CD4-positive, alpha-beta T cell treated with Interleukin-17A for 4 hours (primary cell): ENCODE results near the gene ITGAL.
"Not testable (repeated sequence)": the region's sequence is repeated elsewhere in the genome, so short reads cannot be mapped to it uniquely, and the experiment has no call there.

Experiments
- DNase-seq: peaks from one replicate; pipeline ENCODE4 v3.0.0-alpha.2; 2020; ENCODE audit warnings: mixed read lengths

ITGAL gene

DNA sequence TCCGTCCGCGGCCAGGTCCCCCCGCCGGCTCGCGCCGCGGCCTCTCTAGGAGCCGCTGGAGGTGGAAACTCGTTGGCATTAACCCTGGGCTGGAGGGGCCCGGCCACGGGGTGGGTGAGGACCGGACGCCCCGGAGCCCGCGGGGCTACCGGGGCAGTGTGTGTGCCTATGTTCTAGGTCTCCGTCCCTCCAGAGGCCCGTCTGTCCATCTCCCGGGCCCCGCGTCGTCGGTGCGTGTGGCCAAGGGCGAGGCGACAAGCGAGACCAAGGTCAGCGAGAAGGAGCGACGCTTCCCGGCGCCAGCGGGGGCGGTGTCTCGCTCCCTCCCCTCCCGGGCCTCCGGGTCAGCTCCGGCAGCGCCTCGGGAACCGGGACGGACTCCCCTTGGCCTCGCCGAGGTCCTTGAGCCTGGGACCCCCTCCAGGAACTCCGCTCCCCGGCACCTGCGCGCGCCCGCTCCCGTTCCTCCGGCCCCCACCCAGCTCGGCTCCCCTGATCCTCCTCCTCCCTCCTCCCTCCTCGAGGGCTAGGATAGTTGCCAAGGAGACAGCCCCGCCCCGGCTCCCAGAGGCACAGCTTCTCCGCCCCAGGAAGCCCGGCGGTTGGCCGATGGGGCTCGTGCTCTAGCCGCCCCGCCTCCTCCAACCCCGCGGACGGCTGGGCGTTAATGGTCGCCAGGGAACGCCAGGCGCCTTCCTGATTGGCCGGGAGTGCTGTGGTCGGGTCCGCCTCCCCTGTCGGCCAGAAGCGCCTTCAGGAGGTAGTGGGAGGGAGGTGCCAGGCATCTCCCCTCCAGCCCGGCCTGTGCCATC is 54.5 kb downstream of the ITGAL start:
- DNase-seq = peak; percentile 96

DNA sequence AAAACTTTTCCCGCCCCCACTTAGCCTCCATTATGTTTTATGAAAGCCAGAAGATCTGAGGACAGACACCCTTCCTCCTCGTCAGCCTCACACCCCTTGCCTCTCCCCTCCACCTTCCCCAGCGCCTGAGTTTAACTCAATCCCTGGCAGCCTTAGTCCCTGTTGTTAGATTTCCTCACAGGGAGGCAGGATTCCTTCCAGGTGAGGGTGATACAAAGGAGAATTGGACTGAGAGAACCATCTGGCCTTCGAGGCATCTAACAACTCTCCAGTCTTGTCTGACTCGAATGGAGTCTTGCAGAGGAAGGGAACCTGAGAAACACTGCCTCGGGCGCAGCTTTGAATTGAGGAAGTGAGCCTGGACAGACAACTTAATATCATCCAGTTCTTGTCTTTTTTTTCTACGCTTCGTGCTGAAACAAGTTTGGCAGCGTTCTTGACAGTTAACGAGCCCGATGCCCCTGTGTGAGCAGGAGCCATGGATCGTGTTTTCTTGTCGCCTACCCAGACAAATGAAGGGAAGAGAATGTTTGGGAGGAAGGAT is 55.2 kb downstream of the ITGAL start:
- peak; percentile 29 for DNase-seq

DNA sequence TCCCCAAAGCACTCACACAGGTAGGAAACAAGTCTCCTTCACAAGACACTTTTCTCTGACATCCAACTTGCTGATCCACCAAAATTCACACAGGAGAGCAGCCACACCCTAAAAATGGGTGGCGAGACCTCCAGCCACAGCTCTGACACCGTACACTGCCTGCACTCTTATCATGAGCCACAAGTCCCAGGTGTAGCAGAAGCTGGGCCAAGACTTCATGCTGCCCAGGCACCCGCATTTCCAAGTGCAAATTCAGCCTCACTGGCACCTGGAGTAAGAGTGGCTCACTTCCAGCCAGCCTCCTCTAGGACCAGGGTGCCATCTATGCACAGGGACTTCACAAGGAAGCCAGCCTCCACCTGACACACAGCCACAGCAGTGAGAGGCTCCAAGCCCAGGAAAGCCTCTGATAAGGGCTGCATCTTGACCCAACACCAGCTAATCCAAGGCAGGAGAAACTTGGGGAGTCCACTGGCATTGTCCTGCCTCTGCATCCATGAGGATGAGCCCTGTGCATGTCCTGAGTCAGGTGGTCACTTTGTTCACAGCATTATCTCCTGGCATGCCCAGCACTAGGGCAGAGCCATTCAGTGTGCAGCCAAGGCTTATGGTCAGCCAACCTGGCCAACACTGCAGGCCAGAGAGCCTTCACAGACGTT is 56.4 kb downstream of the ITGAL start:
- DNase-seq = no peak

DNA sequence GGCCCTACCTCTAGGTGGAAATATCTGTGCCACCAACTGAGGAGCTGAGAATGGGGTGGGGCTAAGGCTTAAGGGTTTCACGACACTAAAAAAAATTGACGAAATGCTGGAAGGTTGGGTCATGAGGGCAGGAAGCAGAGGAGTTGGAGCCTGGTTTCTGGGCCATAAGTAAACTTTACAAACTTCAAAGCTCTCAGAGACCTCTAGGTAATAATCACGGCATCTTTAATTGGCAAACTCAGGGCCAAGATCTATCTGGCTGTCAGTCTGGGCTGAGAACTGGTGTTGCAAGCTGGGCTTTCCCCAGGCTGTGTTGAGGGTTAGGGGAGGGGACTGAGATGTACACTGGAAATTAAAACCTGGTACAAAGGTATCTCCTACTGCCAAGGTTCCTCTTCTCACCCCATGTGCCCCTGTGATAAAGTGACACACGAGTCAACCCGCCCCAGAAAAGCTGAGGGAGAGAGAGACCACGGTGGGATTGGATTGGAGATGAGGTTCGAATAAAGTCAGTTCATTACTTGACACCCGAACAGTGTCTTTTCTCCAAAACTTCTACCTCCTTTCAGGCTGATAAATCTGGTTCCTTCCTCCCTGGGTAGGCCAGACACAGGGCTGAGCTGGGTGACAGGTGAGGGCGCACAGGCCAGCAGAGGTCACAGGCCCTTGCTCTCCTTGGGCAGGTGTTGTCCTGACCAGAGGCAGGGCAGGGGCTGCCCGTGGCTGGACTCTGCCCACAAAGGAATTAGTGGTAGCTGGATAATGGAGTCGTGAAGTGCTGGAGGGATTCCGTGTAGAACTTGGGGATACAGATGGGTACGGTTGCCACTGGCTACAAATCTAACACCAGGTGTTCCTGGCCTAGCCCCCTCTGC is 57.9 kb downstream of the ITGAL start:
- DNase-seq = no peak

DNA sequence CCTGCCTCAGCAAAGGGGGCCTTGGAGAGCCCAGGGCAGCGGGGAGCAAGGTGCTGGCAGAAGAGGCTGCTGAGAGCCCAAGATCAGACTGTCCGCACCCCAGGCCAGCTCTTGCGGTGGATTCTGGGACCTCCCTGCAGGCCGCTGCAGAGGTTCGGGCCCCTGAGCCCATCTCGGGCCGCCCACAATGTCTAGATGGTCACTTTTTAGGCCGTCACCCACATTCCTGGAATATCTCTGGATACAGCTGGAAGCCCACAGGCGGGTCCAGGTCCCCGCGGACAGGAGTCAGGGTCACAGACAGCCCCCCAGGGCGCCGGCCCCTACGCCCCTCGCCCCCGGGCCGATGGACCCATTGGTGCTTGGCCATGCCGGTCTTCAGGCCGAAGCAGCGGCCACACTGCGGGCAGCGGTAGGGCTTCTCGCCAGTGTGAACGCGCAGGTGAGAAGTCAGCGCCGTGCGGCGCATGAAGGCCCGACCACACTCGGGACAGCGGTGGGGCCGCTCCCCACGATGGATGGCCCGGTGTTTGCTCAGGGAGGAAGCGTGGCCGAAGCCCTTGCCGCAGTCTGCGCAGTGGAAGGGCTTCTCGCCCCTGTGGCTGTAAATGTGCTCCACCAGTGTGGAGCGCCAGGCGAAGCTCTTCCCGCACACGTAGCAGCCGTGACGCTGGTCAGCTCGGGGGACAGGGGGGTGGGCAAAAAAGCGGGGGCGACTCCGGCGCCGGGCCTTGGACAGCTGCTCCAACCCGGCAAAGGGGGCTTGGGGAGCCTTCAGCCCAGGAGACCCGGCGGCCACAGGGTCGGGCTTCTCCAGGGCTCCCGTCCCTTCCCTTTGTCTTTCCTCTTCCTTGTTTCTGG is 60.0 kb downstream of the ITGAL start:
- no peak for DNase-seq

DNA sequence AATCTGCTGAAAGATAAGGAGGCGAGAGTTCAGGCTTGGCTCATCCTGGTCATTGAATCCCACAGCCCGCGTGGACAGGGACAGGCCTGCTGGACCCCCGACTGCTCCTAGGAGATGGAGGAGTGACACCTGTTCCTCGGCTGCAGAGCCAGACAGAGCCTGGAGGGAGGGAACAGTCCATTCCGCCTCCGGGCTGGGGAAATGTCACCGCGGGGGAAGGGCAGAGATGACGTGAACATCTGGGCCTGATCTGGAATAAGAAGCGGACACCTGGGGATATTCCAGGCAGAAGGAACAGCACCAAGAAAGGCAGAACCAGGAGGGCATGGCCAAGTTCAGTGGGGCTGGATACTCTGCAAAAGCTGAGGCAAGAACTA is 60.6 kb downstream of the ITGAL start:
- DNase-seq = no peak

DNA sequence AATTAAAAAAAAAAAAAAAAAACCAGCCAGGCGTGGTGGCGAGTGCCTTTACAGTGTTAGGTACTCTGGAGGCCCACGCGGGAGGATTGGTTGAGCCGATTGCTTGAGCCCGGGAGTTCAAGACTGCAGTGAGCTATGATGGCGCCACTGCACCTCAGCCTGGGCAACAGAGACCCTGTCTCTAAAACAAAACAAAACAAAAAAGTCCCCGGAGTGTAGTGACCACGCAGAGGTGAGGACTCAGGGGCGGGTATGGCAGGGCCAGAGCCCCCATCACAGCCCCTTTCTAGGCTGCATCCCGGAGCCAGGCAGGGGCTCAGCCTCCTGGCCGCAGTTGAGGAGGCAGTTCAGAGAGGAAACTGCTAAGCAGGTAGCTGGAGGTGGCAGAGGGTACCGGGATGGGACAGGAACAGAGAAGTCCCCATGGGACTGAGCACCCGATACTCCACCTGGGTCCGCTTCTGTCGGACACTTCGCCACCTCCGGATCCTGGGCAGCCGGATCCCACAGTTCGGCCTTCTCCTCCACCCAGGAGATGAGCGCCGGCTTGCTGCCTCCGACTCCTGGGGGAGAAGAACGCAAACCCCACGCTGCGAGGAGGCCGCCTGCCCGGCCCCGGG is 61.3 kb downstream of the ITGAL start:
- DNase-seq = peak; percentile 24

DNA sequence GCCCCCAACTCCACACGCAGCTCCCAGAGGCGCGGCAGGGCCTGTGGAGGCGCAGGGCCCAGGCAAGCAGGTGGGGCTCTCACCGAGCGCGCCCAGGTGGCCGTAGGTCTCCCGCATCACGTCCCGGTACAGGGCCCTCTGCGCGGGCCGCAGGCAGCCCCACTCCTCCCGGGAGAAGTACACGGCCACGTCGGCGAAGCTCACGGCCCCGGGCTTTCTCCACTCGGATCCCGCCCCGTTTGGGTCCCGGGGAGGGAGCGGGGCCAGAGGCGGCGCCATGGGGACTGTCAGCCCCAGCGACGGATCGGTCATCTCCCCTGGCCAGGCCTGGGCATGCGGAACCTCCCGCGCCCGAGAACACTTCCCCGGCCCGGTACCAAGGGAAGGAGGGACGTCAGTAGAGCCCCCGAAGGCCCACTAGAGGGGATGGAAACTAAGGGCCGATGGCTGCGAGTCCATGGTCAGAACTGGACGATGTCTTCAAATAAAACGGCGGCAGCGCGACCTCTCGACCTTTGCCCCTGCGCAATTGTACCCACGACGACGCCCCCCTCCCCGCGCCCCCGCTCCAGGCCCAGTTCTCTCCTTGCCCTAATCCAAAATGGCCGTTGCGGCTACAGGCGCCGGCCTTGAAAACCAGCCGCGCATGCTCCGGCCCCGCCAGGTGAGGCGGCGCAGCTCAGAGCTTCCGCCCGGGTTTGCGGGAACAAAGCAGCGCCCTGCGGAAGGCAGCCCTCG is 62.0 kb downstream of the ITGAL start, which contains the start of gene ZNF747:
ZNF747 (minus strand) TSS at position 491 of the 738 bp plus-strand sequence; CDS start at position 312, 179 bp downstream.
- DNase-seq = peak; percentile 94

DNA sequence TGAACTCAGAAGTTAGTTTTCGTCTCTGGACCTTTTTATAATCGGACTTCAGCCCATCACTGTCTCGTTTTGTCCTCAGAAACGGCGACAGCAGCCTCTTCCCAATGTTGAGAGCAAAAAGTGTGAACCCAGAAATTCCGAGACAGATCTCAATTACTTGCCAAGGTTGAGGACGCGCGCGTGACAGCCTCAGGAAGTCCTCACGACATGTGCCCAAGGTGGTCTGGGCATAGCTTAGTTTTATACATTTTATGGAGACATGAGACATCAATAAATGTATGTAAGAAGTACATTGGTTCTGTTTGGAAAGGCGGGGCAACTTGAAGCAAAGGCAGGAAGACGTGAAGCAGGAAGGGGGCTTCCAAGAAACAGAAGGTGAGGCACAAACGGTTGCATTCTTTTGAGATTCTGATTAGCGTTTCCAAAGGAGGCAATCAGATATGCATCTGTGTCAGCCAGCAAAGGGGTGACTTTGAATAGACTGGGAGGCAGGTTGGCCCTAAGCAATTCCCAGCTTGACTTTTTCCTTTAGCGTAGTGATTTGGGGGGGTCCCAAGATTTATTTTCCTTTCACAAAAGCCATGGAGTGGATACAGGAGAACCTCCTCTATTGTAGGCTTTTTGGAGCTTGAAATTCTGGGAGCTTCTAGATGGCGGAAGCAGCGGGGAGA is 62.7 kb downstream of the ITGAL start:
- DNase-seq = no peak

DNA sequence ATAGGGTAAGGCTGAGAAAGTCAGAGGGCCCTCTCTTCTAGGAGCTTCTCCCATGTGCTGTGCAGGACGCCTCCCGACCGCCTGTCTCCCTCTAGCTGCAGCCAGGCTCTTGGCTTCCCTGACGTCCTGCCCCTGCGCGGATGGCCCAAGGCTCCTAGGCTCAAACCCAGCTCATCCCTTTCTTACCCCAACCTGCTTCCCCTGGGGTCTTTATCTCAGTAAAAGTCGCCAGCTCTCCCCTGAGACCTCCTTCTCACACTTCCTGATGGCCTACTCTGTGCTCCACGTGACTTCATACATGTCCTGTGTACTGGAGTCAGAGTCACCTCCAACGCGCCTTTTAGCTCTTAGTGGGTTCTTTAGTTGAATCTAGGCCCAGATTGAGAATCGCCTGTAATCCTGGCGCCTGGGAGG is 63.2 kb downstream of the ITGAL start:
- DNase-seq = peak; percentile 77

DNA sequence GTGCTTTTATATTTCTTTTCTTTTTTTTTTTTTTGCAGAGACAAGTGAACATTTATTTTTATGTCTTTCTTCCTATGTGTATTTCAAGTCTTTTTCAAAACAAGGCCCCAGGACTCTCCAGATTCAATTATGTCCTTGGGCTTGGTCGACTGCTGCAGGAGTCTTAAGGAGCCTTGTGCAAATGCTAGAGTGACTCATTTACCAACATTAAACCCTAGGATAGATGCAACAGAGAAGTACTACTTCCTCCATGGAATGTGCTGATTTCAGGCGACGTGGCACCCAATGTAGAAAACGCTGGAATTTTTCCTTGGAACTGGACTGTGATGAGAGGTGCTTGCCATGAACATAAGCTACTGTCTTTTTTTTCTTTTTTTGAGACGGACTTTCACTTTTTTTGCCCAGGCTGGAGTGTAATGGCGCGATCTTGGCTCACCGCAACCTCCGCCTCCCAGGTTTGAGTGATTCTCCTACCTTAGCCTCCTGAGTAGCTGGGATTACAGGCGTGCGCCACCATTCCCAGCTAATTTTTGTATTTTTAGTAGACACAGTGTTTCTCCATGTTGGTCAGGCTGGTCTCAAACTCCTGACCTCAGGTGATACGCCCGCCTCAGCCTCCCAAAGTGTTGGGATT is 64.0 kb downstream of the ITGAL start:
- DNase-seq = not testable (repeated sequence)

DNA sequence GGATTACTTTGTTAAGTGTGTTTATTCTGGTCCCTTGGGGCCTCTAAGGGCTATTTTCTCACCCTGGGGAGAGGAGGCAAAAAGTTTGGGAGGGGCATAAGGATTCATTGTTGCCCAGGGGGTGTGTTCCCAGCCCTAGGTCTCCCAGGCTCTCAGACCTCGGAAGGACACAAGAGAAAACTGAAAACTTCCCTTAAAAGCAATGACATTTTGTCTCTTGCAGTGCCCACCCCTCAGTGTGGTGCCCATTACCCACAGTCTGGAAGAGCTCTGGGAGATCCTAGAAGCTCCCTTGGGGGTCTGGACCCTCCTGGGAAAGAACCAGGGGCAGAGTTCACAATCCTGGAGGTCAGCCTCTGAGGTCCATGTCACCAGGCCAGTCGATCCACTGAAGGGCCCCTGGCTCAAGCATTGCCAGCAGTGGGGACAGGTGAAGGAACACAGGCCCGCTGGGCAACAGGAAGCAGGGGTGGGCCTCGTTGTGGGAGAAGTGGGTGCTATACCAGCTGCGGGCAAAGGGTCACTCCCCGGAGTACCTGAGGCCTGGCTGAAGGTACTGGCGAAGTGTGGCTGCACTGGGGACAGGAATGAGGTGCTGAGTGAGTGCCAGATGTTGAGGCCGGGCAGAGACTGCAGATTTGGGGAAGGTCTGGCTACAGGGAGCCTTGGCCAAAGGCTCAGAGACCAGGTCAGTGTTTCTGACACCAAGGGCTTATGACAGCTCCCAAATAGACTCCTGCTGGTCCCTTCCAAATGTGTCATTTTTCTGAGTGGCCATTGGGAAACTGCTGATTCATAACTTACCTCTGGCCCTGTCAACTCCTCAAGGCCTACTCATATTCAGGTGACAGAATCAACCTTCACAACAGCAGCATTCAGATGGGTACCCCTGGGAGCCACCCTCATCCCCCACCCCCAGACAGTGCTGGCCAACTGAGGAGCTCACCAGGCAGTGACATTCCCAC is 66.7 kb downstream of the ITGAL start:
- no peak for DNase-seq

DNA sequence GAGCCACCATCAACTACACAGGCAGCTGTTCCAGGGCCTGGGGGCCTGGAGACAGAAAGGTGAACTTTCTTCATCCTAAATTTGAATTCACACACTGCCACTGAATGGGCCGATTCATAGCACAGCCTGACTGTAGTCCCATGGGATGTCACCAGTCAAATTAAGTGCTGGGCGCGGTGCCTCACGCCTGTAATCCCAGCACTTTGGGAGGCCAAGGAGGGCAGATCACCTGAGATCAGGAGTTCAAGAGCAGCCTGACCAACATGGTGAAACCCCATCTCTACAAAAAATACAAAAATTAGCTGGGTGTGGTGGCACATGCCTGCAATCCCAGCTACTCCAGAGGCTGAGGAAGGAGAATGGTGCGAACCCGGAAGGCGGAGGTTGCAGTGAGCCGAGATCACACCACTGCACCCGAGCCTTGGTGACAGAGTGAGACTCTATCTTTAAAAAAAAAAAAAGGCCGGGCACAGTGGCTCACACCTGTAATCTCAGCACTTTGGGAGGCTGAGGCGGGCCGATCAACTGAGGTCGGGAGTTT is 67.5 kb downstream of the ITGAL start:
- not testable (repeated sequence) for DNase-seq

DNA sequence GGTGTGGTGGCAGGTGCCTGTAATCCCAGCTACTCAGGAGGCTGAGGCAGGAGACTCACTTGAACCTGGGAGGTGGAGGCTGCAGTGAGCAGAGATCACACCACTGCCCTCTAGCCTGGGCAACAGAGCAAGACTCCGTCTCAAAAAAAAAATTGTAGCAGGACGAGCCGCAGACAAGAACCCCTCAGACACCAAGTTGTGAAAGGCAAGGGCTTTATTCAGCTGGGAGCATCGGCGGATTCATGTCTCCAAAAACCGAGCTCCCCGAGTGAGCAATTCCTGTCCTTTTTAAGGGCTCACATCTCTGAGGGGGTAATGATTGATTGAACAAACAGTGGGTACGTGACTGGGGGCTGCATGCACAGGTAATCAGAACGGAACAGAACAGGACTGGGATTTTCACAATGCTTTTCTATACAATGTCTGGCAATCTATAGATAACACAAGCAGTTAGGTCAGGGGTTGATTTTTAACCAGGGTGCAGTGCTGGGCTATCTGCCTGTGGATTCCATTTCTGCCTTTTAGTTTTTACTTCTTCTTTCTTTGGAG is 68.4 kb downstream of the ITGAL start:
- not testable (repeated sequence) for DNase-seq

DNA sequence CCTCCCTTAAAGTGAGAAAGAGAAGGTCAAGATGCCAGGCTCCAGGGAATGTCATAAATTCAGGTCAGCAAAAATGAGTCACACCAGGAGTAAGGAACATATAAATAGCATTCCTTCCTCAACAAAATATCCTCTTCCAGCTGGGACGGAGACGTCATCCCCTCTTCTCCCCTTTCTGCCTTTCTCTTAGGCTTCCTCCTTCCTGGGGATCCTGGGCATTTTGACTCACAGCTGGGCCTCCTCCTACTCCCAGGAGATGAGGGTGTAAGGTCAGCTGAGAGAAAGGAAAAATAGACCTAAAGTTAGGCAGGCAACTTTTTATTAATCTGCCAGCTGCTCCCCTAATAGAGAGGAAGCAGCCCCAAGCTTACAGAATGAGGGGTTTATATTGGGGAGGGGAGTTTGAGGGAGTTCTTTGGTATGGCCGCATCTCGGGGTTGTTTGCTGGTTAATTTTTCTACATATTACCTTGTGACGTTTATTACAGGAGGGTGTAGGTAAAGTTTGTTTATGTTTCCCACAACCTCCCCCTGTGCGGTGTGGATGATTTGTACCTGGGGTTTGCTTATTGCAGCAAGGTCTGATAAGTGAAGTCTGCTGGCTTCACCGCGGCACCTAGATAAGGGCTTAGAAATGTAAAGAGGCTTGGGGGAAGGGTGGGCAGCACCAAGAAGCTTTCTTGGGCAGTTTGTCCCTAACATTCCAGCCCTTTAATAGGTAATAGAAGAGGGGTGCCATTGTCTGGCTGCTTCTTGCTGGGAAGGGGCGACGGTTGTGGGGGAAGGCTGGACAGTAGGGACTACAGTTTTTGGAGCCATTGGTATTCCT is 69.2 kb downstream of the ITGAL start:
- DNase-seq = no peak

DNA sequence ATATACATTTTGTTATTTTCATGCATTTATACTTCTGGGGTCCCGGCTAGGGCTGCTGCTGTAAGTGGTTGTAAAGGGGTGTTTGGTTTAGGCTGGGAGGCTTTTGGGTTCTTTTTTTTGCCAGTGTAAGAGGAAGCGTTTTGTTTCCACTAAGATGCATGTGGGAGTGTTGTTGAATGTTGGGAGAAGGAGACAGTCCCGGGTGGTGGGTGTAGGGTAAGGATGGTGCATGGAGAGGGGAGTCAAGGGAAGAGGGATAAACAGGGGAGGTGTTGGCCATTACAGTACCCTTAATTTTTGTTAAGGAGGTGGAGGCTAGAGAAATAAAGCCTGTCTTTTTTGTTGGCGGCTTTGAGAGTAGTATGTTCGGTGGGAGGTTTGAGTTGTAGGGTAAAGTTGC is 70.5 kb downstream of the ITGAL start:
- DNase-seq = no peak

DNA sequence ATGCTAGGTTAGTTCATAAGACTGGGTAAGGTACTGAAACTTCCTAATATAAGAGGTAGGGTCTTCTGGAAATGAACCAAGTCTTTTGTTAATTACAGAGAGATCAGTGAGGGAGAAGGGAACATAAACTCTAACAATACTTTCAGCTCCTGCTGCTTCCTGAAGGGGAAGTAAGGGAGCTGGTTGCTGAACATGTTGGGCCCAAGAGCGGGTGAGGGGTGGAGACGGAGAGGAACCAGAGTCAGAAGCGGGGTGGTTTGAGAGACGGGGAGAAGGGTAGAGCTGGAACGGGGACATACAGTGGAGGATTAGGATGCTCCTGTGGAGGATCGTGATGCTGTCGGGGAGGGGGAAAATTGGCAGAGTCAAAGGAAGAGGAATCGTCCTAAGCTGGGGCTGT is 73.6 kb downstream of the ITGAL start:
- no peak for DNase-seq
